SK-N-SH (cell line): Measurements from ENCODE around the gene PRSS36. TPM values are rescaled to one million over a fixed set of nuclear protein-coding genes. Genes with fewer than 3 reads are reported as not detected.

Experiments
- CTCF ChIA-PET: fragments of 300-600, 350-600 bp; formaldehyde crosslinking; extraction: SDS; loops from one replicate; lab custom pipeline; 2021; lab: Yijun Ruan, JAX
- POLR2A ChIA-PET: fragments of 350-600 bp; sonication (Branson Sonifier 250); formaldehyde crosslinking; extraction: SDS; loops from one replicate; lab custom pipeline; 2020; ENCODE audit warnings: antibody characterized with exemption, inconsistent platforms; lab: Yijun Ruan, JAX
- DNase-seq: peaks from one replicate; pipeline ENCODE4 v3.0.0; 2012
- H2AFZ ChIP-seq: fragments of 200-600 bp; sonication (generic); 2 replicates; pipeline ENCODE4 v1.8.1; 2016; ENCODE audit warnings: antibody characterized with exemption, mild to moderate bottlenecking, low read depth
- H3F3A ChIP-seq: fragments of 200-600 bp; sonication (generic); replicated peaks from 2 replicates; pipeline ENCODE3; 2016; ENCODE audit warnings: antibody characterized with exemption, mild to moderate bottlenecking; ENCODE audit not compliant: insufficient read depth
- H3K27ac ChIP-seq, 2 experiments: fragments of 200-500 bp in 1 of 2; fragments of 200-600 bp in 1 of 2; sonication (Bioruptor generic) in 1 of 2; sonication (generic), shearing (Covaris generic) in 1 of 2; 2 replicates each; pipeline versions ENCODE4 v1.5.1 to v1.6.1; 2014 to 2016; ENCODE audit warnings: low read depth in 2 of 2, inconsistent platforms in 1 of 2, low read length in 1 of 2, mild to moderate bottlenecking in 1 of 2, mixed read lengths in 1 of 2
- H3K27me3 ChIP-seq: fragments of 200-600 bp; sonication (generic), shearing (Covaris generic); 2 replicates; pipeline ENCODE4 v1.6.1; 2016; ENCODE audit warnings: mixed run types; ENCODE audit not compliant: insufficient read depth
- H3K36me3 ChIP-seq, 2 experiments: fragments of 200-500 bp in 1 of 2; fragments of 200-600 bp in 1 of 2; sonication (Bioruptor generic) in 1 of 2; sonication (generic) in 1 of 2; replicated peaks in 1 of 2; 2 replicates each; pipeline versions ENCODE3 to v1.5.1; 2014 to 2016; ENCODE audit warnings: low read length in 1 of 2, mild to moderate bottlenecking in 1 of 2; ENCODE audit not compliant: insufficient read depth in 2 of 2, control insufficient read depth in 1 of 2
- H3K4me1 ChIP-seq, 2 experiments: fragments of 200-500 bp in 1 of 2; fragments of 200-600 bp in 1 of 2; sonication (Bioruptor generic) in 1 of 2; sonication (generic), shearing (Covaris generic) in 1 of 2; 2 replicates each; pipeline versions ENCODE4 v1.5.1 to v1.6.1; 2014 to 2016; ENCODE audit warnings: low read depth in 1 of 2, low read length in 1 of 2, mixed run types in 1 of 2; ENCODE audit not compliant: insufficient read depth in 2 of 2, control insufficient read depth in 1 of 2
- H3K4me2 ChIP-seq: fragments of 200-600 bp; sonication (generic), shearing (Covaris generic); 2 replicates; pipeline ENCODE4 v1.6.1; 2017; ENCODE audit warnings: mixed run types
- H3K4me3 ChIP-seq, 2 experiments: fragments of 200-500 bp in 1 of 2; fragments of 200-600 bp in 1 of 2; sonication (Bioruptor generic) in 1 of 2; sonication (generic), shearing (Covaris generic) in 1 of 2; 2 replicates each; pipeline versions ENCODE4 v1.5.1 to v1.8.1; 2014 to 2016; ENCODE audit warnings: low read depth in 2 of 2, inconsistent platforms in 1 of 2, low read length in 1 of 2, mild to moderate bottlenecking in 1 of 2, mixed read lengths in 1 of 2, moderate library complexity in 1 of 2
- H3K79me2 ChIP-seq: fragments of 200-600 bp; sonication (generic); 2 replicates; pipeline ENCODE4 v1.8.1; 2017; ENCODE audit warnings: mild to moderate bottlenecking; ENCODE audit not compliant: insufficient read depth
- H3K9ac ChIP-seq: fragments of 200-600 bp; sonication (generic); 2 replicates; pipeline ENCODE4 v1.6.1; 2017; ENCODE audit warnings: mixed run types
- H3K9me2 ChIP-seq: fragments of 200-600 bp; sonication (generic); 2 replicates; pipeline ENCODE4 v1.6.1; 2017; ENCODE audit warnings: mixed run types
- H3K9me3 ChIP-seq: fragments of 200-600 bp; sonication (generic); 2 replicates; pipeline ENCODE4 v1.6.1; 2017; ENCODE audit warnings: mixed run types, mild to moderate bottlenecking, moderate library complexity
- H4K20me1 ChIP-seq: fragments of 200-600 bp; sonication (generic); 2 replicates; pipeline ENCODE4 v1.6.1; 2017; ENCODE audit warnings: mild to moderate bottlenecking, mixed run types; ENCODE audit not compliant: insufficient read depth
- CHD2 ChIP-seq: fragments of 150-350 bp; IDR thresholded peaks from 2 replicates; pipeline ENCODE4 v1.6.1; 2018; ENCODE audit warnings: low read length; ENCODE audit not compliant: partially characterized antibody
- FOXM1 ChIP-seq: IDR thresholded peaks from 2 replicates; pipeline ENCODE4 v1.4.0; 2012; ENCODE audit warnings: low read depth, mild to moderate bottlenecking
- GATA2 ChIP-seq: sonication (generic); formaldehyde crosslinking; IDR thresholded peaks from 2 replicates; pipeline ENCODE4 v1.5.0; 2020; ENCODE audit warnings: mild to moderate bottlenecking, missing genetic modification reagents
- IRF3 ChIP-seq: fragments of 150-350 bp; IDR thresholded peaks from 2 replicates; pipeline ENCODE4 v1.6.1; 2016; ENCODE audit warnings: mild to moderate bottlenecking, low read depth, low read length
- MAX ChIP-seq: IDR thresholded peaks from 2 replicates; pipeline ENCODE4 v1.4.0; 2012; ENCODE audit warnings: low read depth
- MEF2A ChIP-seq: IDR thresholded peaks from 2 replicates; pipeline ENCODE4 v1.4.0; 2012; ENCODE audit warnings: low read depth, borderline replicate concordance
- MXI1 ChIP-seq: IDR thresholded peaks from 2 replicates; pipeline ENCODE4 v1.6.1; 2012; ENCODE audit warnings: mild to moderate bottlenecking, low read depth, low read length, improper control_type of control experiment
- POLR2AphosphoS5 ChIP-seq: IDR thresholded peaks from 2 replicates; pipeline ENCODE4 v1.6.1; 2012; ENCODE audit warnings: low read depth, low read length
- RAD21 ChIP-seq: IDR thresholded peaks from 2 replicates; pipeline ENCODE4 v1.6.1; 2012; ENCODE audit warnings: mild to moderate bottlenecking, low read length
- REST ChIP-seq: IDR thresholded peaks from 2 replicates; pipeline ENCODE4 v1.6.1; 2012; ENCODE audit warnings: mild to moderate bottlenecking, low read depth, low read length, moderate library complexity
- RFX5 ChIP-seq: IDR thresholded peaks from 2 replicates; pipeline ENCODE4 v1.6.1; 2012; ENCODE audit warnings: mild to moderate bottlenecking, improper control_type of control experiment, low read length
- SIN3A ChIP-seq: IDR thresholded peaks from 2 replicates; pipeline ENCODE4 v1.6.1; 2012; ENCODE audit warnings: low read depth, mild to moderate bottlenecking, low read length, moderate library complexity, borderline replicate concordance
- TCF12 ChIP-seq: IDR thresholded peaks from 2 replicates; pipeline ENCODE4 v1.4.0; 2012
- USF1 ChIP-seq: IDR thresholded peaks from 2 replicates; pipeline ENCODE4 v1.4.0; 2012; ENCODE audit warnings: low read depth, borderline replicate concordance
- YY1 ChIP-seq: IDR thresholded peaks from 2 replicates; pipeline ENCODE4 v1.4.0; 2012; ENCODE audit warnings: low read depth, mild to moderate bottlenecking
- WGBS: methylation state at CpG from one replicate; pipeline ENCODE4 v1.1.6; 2017; ENCODE audit warnings: low lambda C conversion rate; 5-methylcytosine and 5-hydroxymethylcytosine counted together
- polyA plus RNA-seq, 3 experiments: library from polyadenylated mRNA; depleted of rRNA; stranded (reverse); fragments of >200 nt; gene quantifications; 2 replicates each; pipeline ENCODE4 v1.2.3, GENCODE V29; 2012

The PRSS36 gene
- polyA plus RNA-seq, 1 of the 3 experiments (the other 2 are of a cell fraction): 0.49 TPM

- Histone ChIP-seq H3K27ac (peak overlapping the region in 1 of 2 experiments; percentile 29; a peak in 1 of 4 replicates), H3K4me3 (no peak overlapping the region), H3K9ac (no peak overlapping the region), H3K79me2 (peaks cover 23% of the 10 kb centered on the region), H3K27me3 (no peaks in the 10 kb centered on the region), H3K36me3 (peaks cover 19 to 25% of the 10 kb centered on the region in 2 experiments), H3K4me2 (no peak overlapping the region), H4K20me1 (no peaks in the 10 kb centered on the region), H3K9me2 (no peaks in the 10 kb centered on the region), H3F3A (no peaks in the 10 kb centered on the region), H3K4me1 (peaks cover 8 to 25% of the 10 kb centered on the region in 2 experiments; a peak in 2 of 4 replicates), H2AFZ (no peak overlapping the region; the same call in 1 of the 2 replicates), H3K9me3 (no peaks in the 10 kb centered on the region)
- DNase-seq: no peak
- POLR2A ChIA-PET: interaction anchor here (3.2 kb wide), 1 partner anchor 10 kb away, joined by 12 read pairs; the partner anchor contains the start of gene KAT8
- TF ChIP-seq SIN3A (no peak), GATA2 (CRISPR knock-in tag) (no peak), MEF2A (no peak), MXI1 (no peak), IRF3 (no peak), REST (no peak), USF1 (no peak), FOXM1 (no peak), CHD2 (no peak), MAX (no peak), RFX5 (no peak), YY1 (no peak), RAD21 (no peak), TCF12 (no peak), POLR2AphosphoS5 (no peak)
- 94% methylated on average over 27 of the region's 28 CpGs for WGBS
- CTCF ChIA-PET: no interaction called here
These were observed 43.1 kb downstream of the PRSS36 start for GRCh38 chr16:31106509-31107464.
